Activated CD8-positive, alpha-beta memory T cell treated with anti-CD3 and anti-CD28 coated beads, Interleukin-2, amount 10 ng/mL, durations not matched to agents 7 days and 5 days (primary cell): ENCODE data around the gene DDX42. TPM values are rescaled to one million over a fixed set of nuclear protein-coding genes. Genes with fewer than 3 reads are reported as not detected.

Source experiments
- ATAC-seq: fragments of 150-1000 bp; cut with Tn5 transposase; one replicate; pipeline ENCODE4 v1.10.0; 2021; ENCODE audit warnings: moderate library complexity
- CTCF ChIA-PET: fragments of 350-600 bp; sonication (Branson Sonifier 250); formaldehyde crosslinking; loops from one replicate; lab custom pipeline; 2021; ENCODE audit warnings: antibody characterized with exemption; lab: Charles Lee
- DNase-seq: peaks from one replicate; pipeline ENCODE4 v3.0.0-alpha.2; 2020
- H3K27ac Mint-ChIP-seq: one replicate; pipeline ENCODE4 v1.8.0; 2021; ENCODE audit warnings: mild to moderate bottlenecking, mixed read lengths
- H3K27me3 Mint-ChIP-seq: one replicate; pipeline ENCODE4 v1.8.0; 2021; ENCODE audit warnings: mixed read lengths
- H3K36me3 Mint-ChIP-seq: one replicate; pipeline ENCODE4 v1.8.0; 2021; ENCODE audit warnings: mild to moderate bottlenecking, mixed read lengths
- H3K4me1 Mint-ChIP-seq: one replicate; pipeline ENCODE4 v1.8.0; 2021; ENCODE audit warnings: mixed read lengths
- H3K4me3 Mint-ChIP-seq: one replicate; pipeline ENCODE4 v1.8.0; 2021; ENCODE audit warnings: mild to moderate bottlenecking, moderate library complexity, mixed read lengths
- H3K9me3 Mint-ChIP-seq: one replicate; pipeline ENCODE4 v1.8.0; 2022; ENCODE audit warnings: low read depth, mixed read lengths
- total RNA-seq, 2 experiments: library from RNA; stranded (reverse); gene quantifications; one replicate each; pipeline ENCODE4 v1.2.3, GENCODE V29; 2021

DDX42 gene, protein sequence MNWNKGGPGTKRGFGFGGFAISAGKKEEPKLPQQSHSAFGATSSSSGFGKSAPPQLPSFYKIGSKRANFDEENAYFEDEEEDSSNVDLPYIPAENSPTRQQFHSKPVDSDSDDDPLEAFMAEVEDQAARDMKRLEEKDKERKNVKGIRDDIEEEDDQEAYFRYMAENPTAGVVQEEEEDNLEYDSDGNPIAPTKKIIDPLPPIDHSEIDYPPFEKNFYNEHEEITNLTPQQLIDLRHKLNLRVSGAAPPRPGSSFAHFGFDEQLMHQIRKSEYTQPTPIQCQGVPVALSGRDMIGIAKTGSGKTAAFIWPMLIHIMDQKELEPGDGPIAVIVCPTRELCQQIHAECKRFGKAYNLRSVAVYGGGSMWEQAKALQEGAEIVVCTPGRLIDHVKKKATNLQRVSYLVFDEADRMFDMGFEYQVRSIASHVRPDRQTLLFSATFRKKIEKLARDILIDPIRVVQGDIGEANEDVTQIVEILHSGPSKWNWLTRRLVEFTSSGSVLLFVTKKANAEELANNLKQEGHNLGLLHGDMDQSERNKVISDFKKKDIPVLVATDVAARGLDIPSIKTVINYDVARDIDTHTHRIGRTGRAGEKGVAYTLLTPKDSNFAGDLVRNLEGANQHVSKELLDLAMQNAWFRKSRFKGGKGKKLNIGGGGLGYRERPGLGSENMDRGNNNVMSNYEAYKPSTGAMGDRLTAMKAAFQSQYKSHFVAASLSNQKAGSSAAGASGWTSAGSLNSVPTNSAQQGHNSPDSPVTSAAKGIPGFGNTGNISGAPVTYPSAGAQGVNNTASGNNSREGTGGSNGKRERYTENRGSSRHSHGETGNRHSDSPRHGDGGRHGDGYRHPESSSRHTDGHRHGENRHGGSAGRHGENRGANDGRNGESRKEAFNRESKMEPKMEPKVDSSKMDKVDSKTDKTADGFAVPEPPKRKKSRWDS
- total RNA-seq: 100 to 1,000 TPM; 121 to 123 TPM

GRCh38 chr17:63774141-63774968 is at the start of gene DDX42:
TSS of gene DDX42 (plus strand) at chr17:63774170. CDS start at chr17:63787050, 12,880 bp downstream.
- Mint-ChIP-seq H3K4me1 (peaks cover 50% of the 10 kb centered on the region), H3K27ac (peak within 1 kb of the TSS; percentile 99), H3K4me3 (peak within 1 kb of the TSS; percentile 97), H3K9me3 (no peaks in the 10 kb centered on the region), H3K36me3 (peaks cover 35% of the 10 kb centered on the region), H3K27me3 (no peaks in the 10 kb centered on the region)
- ATAC-seq (peak; percentile 9), DNase-seq (no peak)
- CTCF ChIA-PET: interaction anchor here (1.0 to 4.2 kb wide), 22 partner anchors 9 to 349 kb away, joined by 3 to 23 read pairs (median 5); no protein-coding TSS in a partner anchor

- CTCF ChIA-PET: interaction anchor here (1.0 to 3.7 kb wide), 3 partner anchors 25 to 99 kb away, joined by 3 to 15 read pairs (median 4); no protein-coding TSS in a partner anchor
These were observed 38.3 kb upstream of the DDX42 start for GRCh38 chr17:63735691-63736090.

DNA sequence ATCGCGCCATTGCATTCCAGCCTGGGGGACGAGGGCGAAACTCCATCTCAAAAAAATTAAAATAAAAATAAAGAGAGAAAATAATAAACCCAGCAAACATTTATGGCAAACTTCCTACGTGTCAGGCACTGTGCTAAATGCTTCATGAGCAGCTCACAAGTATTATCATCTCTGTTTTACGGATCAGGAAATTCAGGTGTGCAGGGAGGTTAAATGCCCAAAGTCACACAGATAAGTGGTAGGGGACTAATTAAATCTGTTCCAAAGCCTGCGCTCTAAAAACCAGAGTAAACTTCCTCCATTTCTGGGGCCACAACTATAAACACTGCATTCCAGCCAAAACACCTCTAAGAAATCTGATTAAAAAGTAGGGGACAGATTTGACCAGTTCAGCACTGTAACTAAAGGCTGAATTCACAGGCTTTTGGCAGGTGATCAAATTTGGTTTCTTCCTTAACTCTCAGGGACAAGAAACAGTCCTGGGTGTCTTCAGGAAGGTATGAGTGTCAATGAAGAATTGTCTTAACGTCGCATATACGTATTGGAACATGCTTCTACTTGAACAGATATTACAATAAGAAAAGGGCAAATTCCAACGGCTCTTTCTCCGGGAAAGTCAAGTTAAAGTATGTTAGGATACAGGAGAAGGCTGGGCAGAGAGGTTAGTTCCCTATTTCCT is 33.4 kb upstream of the DDX42 start:
- DNase-seq (no peak), ATAC-seq (no peak)
- Mint-ChIP-seq H3K36me3 (peaks cover 10% of the 10 kb centered on the region), H3K27ac (peak overlapping the region; percentile 89), H3K4me1 (peaks cover 26% of the 10 kb centered on the region), H3K27me3 (no peaks in the 10 kb centered on the region), H3K9me3 (no peaks in the 10 kb centered on the region), H3K4me3 (peak overlapping the region; percentile 94)
- CTCF ChIA-PET: interaction anchor here (0.8 to 1.7 kb wide), 7 partner anchors 30 to 129 kb away, joined by 3 to 9 read pairs (median 3); partner anchors contain the start of genes CCDC47 and DDX42

More at GRCh38 chr17:63735691-63736090, 38.3 kb upstream of the DDX42 start:
- ATAC-seq (no peak), DNase-seq (no peak)
- no peak overlapping the region for H3K27ac Mint-ChIP-seq
- H3K4me1 Mint-ChIP-seq: peaks cover 16% of the 10 kb centered on the region
- no peaks in the 10 kb centered on the region for H3K9me3 Mint-ChIP-seq
- peaks cover 8% of the 10 kb centered on the region for H3K36me3 Mint-ChIP-seq
- H3K27me3 Mint-ChIP-seq: no peaks in the 10 kb centered on the region
- H3K4me3 Mint-ChIP-seq: no peak overlapping the region

DNA sequence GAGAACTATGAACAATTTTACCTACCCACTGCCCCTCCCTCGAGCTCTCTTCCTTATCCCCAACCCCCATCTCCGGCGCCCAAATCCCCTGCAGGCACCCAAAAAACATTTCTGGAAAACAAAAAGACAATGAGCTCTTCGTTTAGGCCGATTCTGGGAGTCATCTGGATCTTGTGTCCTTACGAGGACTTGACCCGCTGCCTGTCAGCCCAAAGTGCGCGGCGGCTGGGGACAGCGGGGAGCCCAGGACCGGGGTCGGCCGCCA is 32.9 kb upstream of the DDX42 start:
- peak overlapping the region; percentile 94 for H3K4me3 Mint-ChIP-seq

GRCh38 chr17:63741408-63742173 is 32.4 kb upstream of the DDX42 start, which contains the start of gene STRADA:
TSS of gene STRADA (minus strand) at chr17:63741799. CDS start at chr17:63728369, 13,430 bp downstream.
- ATAC-seq (peak; percentile 95), DNase-seq (peak; percentile 100)
- peak within 1 kb of the TSS; percentile 94 for H3K4me3 Mint-ChIP-seq
- H3K4me1 Mint-ChIP-seq: peaks cover 26% of the 10 kb centered on the region
- peaks cover 16% of the 10 kb centered on the region for H3K36me3 Mint-ChIP-seq
- peak within 1 kb of the TSS; percentile 89 for H3K27ac Mint-ChIP-seq
- CTCF ChIA-PET: interaction anchor here (0.7 to 1.7 kb wide), 14 partner anchors 11 to 130 kb away, joined by 3 to 11 read pairs (median 5); partner anchors contain the start of genes CCDC47, DDX42 and LIMD2
- H3K9me3 Mint-ChIP-seq: no peaks in the 10 kb centered on the region
- no peaks in the 10 kb centered on the region for H3K27me3 Mint-ChIP-seq

More for the DNA sequence above, 32.9 kb upstream of the DDX42 start:
- CTCF ChIA-PET: interaction anchor here (1.1 to 1.7 kb wide), 5 partner anchors 30 to 129 kb away, joined by 3 to 9 read pairs (median 4); partner anchors contain the start of genes CCDC47 and DDX42
- no peak for ATAC-seq
- DNase-seq: no peak
- Mint-ChIP-seq H3K9me3 (no peaks in the 10 kb centered on the region), H3K27me3 (no peaks in the 10 kb centered on the region), H3K36me3 (peaks cover 14% of the 10 kb centered on the region), H3K27ac (peak overlapping the region; percentile 89), H3K4me1 (peaks cover 26% of the 10 kb centered on the region)

GRCh38 chr17:63751806-63752205 is 22.2 kb upstream of the DDX42 start:
- H3K9me3 Mint-ChIP-seq: no peaks in the 10 kb centered on the region
- H3K4me3 Mint-ChIP-seq: peak overlapping the region; percentile 58
- CTCF ChIA-PET: interaction anchor here (0.9 to 1.2 kb wide), 2 partner anchors 9 to 41 kb away, joined by 3 to 4 read pairs; no protein-coding TSS in a partner anchor
- H3K27ac Mint-ChIP-seq: peak overlapping the region; percentile 79
- DNase-seq (peak; percentile 50), ATAC-seq (peak; percentile 78)
- H3K27me3 Mint-ChIP-seq: no peaks in the 10 kb centered on the region
- H3K4me1 Mint-ChIP-seq: peaks cover 16% of the 10 kb centered on the region
- peaks cover 51% of the 10 kb centered on the region for H3K36me3 Mint-ChIP-seq

DNA sequence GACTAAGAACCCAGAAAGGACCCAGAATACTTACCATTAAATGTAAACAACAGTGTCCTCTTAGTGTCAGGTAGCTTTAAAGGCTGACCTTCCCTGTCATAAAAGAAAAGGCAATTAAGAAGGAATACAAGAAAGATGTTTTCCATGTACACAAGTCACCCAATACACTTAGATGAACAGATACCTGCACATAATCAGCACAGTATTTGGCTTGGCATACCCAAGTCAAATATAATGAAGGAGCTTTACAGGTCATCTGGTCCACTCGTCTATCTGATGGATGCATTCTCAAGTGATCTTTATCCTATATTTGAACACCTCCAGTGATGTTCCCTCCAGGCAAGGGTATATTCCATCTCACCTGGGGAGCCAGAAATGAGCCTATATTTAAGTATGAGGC is 21.3 kb upstream of the DDX42 start:
- H3K36me3 Mint-ChIP-seq: peaks cover 52% of the 10 kb centered on the region
- DNase-seq: no peak
- peaks cover 10% of the 10 kb centered on the region for H3K4me1 Mint-ChIP-seq
- no peak for ATAC-seq
- no peaks in the 10 kb centered on the region for H3K27me3 Mint-ChIP-seq
- CTCF ChIA-PET: interaction anchor here (0.9 to 1.2 kb wide), 2 partner anchors 10 to 42 kb away, joined by 3 to 4 read pairs; no protein-coding TSS in a partner anchor
- no peaks in the 10 kb centered on the region for H3K9me3 Mint-ChIP-seq
- no peak overlapping the region for H3K4me3 Mint-ChIP-seq
- H3K27ac Mint-ChIP-seq: no peak overlapping the region

- ATAC-seq (no peak), DNase-seq (no peak)
- Mint-ChIP-seq H3K4me1 (peaks cover 10% of the 10 kb centered on the region), H3K4me3 (no peak overlapping the region), H3K36me3 (peaks cover 54% of the 10 kb centered on the region), H3K27me3 (no peaks in the 10 kb centered on the region), H3K27ac (no peak overlapping the region), H3K9me3 (no peaks in the 10 kb centered on the region)
- CTCF ChIA-PET: no interaction called here
These were observed 20.8 kb upstream of the DDX42 start for GRCh38 chr17:63753215-63753614.

DNA sequence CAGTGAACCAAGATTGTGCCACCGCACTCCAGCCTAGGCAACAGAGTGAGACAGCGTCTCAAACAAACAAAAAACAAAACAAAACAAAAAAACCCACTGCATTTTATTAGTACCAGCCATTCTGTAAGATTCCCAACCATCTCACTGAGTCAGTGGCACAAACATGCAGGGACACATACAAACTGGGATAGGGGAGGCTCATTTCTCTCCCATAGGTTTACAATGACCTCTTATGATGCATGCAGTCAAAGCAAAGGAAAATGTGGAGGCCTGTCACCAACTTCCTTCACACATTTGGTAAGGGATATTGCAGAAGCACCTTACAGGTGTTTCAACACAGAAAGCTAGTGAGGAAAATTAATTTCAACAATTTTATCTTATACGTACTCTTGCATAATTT is 19.9 kb upstream of the DDX42 start:
- peaks cover 55% of the 10 kb centered on the region for H3K36me3 Mint-ChIP-seq
- CTCF ChIA-PET: no interaction called here

DNA sequence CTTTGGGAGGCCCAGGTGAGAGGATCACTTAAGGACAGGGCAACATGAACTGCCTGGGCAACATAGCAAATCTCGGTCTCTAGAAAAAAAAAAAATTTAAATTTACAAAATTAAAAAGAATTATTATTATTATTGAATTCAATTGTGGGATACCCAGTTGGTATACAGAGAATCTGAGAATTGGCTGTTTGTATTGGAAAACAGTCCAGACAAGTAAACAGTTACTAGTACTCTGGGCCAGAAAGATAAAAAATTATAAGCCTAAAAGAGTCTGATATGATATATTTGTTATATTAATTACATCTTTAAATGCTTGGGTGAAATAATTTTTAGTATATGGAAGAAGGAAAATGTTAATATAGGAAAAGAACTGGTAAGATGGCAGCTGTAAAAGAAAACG is 15.5 kb upstream of the DDX42 start:
- CTCF ChIA-PET: interaction anchor here (1.2 kb wide), 1 partner anchor 11 kb away, joined by 3 read pairs; no protein-coding TSS in a partner anchor
- H3K27me3 Mint-ChIP-seq: no peaks in the 10 kb centered on the region
- no peaks in the 10 kb centered on the region for H3K9me3 Mint-ChIP-seq
- H3K4me1 Mint-ChIP-seq: peaks cover 16% of the 10 kb centered on the region
- H3K4me3 Mint-ChIP-seq: no peak overlapping the region
- peaks cover 56% of the 10 kb centered on the region for H3K36me3 Mint-ChIP-seq
- ATAC-seq (no peak), DNase-seq (no peak)
- no peak overlapping the region for H3K27ac Mint-ChIP-seq

More for the DNA sequence above, 19.9 kb upstream of the DDX42 start:
- no peak for ATAC-seq
- no peak overlapping the region for H3K4me3 Mint-ChIP-seq
- no peak for DNase-seq
- H3K9me3 Mint-ChIP-seq: no peaks in the 10 kb centered on the region
- no peaks in the 10 kb centered on the region for H3K27me3 Mint-ChIP-seq
- H3K27ac Mint-ChIP-seq: no peak overlapping the region
- H3K4me1 Mint-ChIP-seq: peaks cover 8% of the 10 kb centered on the region
